Measurements from ENCODE around the gene MAP2K7.

MAP2K7 gene

DNA sequence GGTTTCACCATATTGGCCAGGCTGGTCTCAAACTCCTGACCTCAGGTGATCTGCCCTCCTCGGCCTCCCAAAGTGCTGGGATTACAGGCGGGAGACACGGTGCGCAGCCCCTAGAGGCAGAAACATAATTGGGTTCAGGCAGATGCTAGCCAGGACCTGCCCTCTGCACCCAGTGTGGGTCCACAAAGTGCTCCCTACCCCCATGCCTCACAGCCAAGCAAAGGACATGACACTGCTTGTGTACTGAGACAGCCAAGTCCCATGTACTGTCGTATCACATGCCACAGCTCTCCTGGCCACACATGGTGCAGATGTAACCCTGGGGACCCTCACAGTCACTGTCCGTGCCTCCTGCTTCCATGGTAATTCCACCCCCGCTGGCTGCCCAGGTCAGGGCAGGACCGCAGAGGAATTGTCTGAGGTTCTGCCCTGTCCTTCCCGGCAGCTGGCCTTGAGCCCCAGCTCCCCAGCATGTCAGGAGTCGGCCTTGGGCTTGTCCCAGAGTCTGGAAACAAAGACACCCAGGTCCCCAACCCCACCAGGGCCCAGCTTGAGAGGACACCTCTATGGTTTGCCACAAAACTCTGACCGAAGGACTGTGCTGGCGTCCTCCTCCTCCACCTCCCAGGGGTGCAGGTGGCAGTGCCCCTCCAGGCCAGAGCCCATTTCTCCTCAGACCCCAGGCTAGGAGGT, 37.1 kb upstream of the MAP2K7 start:
- H3K27me3 ChIP-seq: peaks cover 0 to 41% of the 10 kb centered on the region in 2 donors
- H3K4me1 ChIP-seq: peaks cover 0 to 40% (median 28%) of the 10 kb centered on the region in 4 donors
- H3K9me3 ChIP-seq: no peaks in the 10 kb centered on the region
- no peak overlapping the region for H3K4me3 ChIP-seq
- peaks cover 0 to 20% (median 13%) of the 10 kb centered on the region in 3 donors for H3K36me3 ChIP-seq
- H3K27ac ChIP-seq: no peak overlapping the region
- no peak for DNase-seq
- TF ChIP-seq, protein P1, sequence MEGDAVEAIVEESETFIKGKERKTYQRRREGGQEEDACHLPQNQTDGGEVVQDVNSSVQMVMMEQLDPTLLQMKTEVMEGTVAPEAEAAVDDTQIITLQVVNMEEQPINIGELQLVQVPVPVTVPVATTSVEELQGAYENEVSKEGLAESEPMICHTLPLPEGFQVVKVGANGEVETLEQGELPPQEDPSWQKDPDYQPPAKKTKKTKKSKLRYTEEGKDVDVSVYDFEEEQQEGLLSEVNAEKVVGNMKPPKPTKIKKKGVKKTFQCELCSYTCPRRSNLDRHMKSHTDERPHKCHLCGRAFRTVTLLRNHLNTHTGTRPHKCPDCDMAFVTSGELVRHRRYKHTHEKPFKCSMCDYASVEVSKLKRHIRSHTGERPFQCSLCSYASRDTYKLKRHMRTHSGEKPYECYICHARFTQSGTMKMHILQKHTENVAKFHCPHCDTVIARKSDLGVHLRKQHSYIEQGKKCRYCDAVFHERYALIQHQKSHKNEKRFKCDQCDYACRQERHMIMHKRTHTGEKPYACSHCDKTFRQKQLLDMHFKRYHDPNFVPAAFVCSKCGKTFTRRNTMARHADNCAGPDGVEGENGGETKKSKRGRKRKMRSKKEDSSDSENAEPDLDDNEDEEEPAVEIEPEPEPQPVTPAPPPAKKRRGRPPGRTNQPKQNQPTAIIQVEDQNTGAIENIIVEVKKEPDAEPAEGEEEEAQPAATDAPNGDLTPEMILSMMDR (IDR thresholded peaks at IDR 0.05): no peak
- intact Hi-C loops (cut with DNase I; ENCODE audit: low total_unique reads): no loop called here

DNA sequence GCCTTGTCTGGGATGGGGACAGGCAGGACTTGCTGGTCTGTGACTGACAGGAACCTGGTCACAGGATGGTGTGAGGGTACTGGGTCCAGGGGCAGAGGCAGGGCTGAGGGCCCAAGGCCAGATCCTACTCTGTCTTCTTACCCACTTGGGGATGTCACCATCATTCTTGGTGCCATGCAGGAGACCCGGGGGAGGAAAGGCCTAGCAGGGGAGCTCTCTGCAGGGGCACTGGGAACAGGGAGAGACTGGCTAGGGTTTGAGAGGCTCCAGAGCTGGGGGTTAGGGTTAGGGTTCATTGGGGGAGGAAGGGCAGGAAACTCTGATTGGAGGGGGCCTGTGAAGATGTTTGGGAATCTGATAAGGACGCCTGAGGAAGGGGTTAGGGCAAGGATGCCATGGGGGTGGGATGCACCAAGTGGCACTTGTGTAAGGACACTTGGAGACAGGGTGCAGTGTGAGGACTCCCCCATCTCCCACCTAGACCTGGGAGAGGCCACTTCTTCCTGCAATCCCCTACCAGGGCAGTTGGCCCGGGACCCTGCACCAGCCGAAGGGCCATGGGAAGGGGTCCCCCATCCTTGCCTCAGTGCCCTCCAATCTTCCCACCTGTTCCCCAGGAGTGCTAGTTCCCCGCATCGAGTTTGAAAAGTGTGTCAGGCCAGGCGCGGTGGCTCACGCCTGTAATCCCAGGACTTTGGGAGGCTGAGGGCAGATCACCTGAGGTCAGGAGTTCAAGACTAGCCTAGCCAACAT, 36.4 kb upstream of the MAP2K7 start:
- Histone ChIP-seq H3K4me1 (peaks cover 0 to 40% (median 32%) of the 10 kb centered on the region in 4 donors), H3K27ac (no peak overlapping the region), H3K4me3 (no peak overlapping the region), H3K36me3 (peaks cover 0 to 15% (median 13%) of the 10 kb centered on the region in 3 donors), H3K27me3 (peaks cover 0 to 39% of the 10 kb centered on the region in 2 donors), H3K9me3 (no peaks in the 10 kb centered on the region)
- TF ChIP-seq, protein P1 (IDR thresholded peaks at IDR 0.05): no peak
- DNase-seq: no peak
- intact Hi-C loops (cut with DNase I; ENCODE audit: low total_unique reads): no loop called here

DNA sequence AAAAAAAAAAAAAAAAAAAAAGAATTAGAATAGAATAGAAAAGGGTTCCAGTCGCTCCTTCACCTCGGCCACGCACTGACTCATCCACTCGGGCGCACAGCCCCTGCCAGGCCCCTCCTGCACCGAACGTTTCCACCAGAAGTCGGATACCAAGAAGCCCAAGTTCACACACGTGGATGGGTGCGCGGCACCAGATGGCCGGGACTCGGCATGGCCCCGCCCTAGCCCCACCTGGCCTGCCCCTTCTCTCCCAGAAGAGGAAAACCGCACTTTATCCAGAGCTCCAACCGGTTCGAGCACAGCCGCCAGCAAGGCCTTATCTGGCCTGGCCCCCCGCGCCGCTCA, 35.4 kb upstream of the MAP2K7 start:
- peaks cover 0 to 10% (median 8%) of the 10 kb centered on the region in 3 donors for H3K36me3 ChIP-seq
- H3K9me3 ChIP-seq: no peaks in the 10 kb centered on the region
- no peak for DNase-seq
- peaks cover 0 to 48% (median 33%) of the 10 kb centered on the region in 4 donors for H3K4me1 ChIP-seq
- H3K27ac ChIP-seq: no peak overlapping the region
- H3K27me3 ChIP-seq: peaks cover 0 to 47% of the 10 kb centered on the region in 2 donors
- intact Hi-C loops (cut with DNase I; ENCODE audit: low total_unique reads): no loop called here
- H3K4me3 ChIP-seq: no peak overlapping the region
- TF ChIP-seq, protein P1 (IDR thresholded peaks at IDR 0.05): no peak

- Histone ChIP-seq H3K4me3 (peak overlapping the region; percentile 38 to 54), H3K9me3 (no peaks in the 10 kb centered on the region), H3K36me3 (peaks cover 0 to 5% (median 2%) of the 10 kb centered on the region in 3 donors), H3K27me3 (peaks cover 0 to 51% of the 10 kb centered on the region in 2 donors), H3K27ac (peak overlapping the region; percentile 29 to 35), H3K4me1 (peaks cover 0 to 54% (median 38%) of the 10 kb centered on the region in 4 donors)
- DNase-seq: peak; percentile 33 to 79
- intact Hi-C loops (cut with DNase I; ENCODE audit: low total_unique reads): no loop called here
- TF ChIP-seq, protein P1 (IDR thresholded peaks at IDR 0.05): peak; percentile 75 to 81
These were observed 34.8 kb upstream of the MAP2K7 start for GRCh38 chr19:7868671-7869452.

DNA sequence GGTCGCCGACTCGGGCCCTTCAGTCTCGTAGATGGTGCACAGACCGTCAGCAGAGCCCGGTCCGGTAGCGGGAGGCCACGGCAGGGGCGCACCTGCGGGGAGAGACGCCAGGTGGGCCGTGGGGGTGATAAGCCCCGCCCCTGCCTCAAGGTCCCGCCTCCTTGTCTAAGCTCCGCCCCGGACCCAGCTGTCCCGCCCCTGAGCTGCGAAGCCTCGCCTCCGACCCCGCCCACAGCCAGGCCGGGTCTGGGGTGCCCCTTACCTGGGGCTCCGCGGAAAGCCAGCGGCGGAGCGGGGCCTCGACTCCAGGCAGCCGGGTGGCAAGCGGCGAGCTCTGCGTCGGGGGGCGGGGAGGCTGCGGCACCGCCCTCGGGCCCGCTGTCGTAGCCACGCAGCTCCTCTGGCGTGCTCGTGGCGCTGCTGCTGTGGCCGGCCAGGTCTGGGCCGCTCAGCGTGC, 34.2 kb upstream of the MAP2K7 start:
- Histone ChIP-seq H3K27ac (peak overlapping the region; percentile 29 to 35), H3K9me3 (no peaks in the 10 kb centered on the region), H3K4me3 (peak overlapping the region; percentile 38 to 54), H3K36me3 (no peaks in the 10 kb centered on the region), H3K4me1 (peaks cover 0 to 60% (median 43%) of the 10 kb centered on the region in 4 donors), H3K27me3 (peaks cover 0 to 51% of the 10 kb centered on the region in 2 donors)
- intact Hi-C loops (cut with DNase I; ENCODE audit: low total_unique reads): no loop called here
- TF ChIP-seq, protein P1 (IDR thresholded peaks at IDR 0.05): no peak
- DNase-seq: no peak

Measured in tibial artery (tissue), 4 donors.